Measurements from ENCODE around the gene CDK5RAP3. TPM values are rescaled to one million over a fixed set of nuclear protein-coding genes. Genes with fewer than 3 reads are reported as not detected.

Gene CDK5RAP3
- total and polyA plus RNA-seq, 2 of the 13 experiments (the other 11 are each of a cell fraction or from before 2014, with no cell fraction given) = 128 to 154 TPM

- in situ Hi-C loops (cut with HindIII; ENCODE audit: extremely low pct_ligation_motif_present, low pct_unique_long_range_greater_than_20kb) = no loop called here
- no peak overlapping the region for H3K9ac ChIP-seq (ENCODE audit: insufficient read depth, low read depth, low read length)
- POLR2A ChIA-PET = no interaction called here
- CTCF ChIA-PET (ENCODE audit: low intra/inter-chr PET ratio, low total read pairs) = interaction anchor here (1.7 kb wide), 1 partner anchor 63 kb away, joined by 4 read pairs; no protein-coding TSS in a partner anchor
- TF ChIP-seq KMT2B (CRISPR knock-in tag; IDR thresholded peaks at IDR 0.05) (no peak), TAF1 (CRISPR knock-in tag; IDR thresholded peaks at IDR 0.05) (no peak), NFATC3 (CRISPR knock-in tag; IDR thresholded peaks at IDR 0.05) (no peak), ZBTB38 (CRISPR knock-in tag; IDR thresholded peaks at IDR 0.05) (no peak), THRA (CRISPR knock-in tag; IDR thresholded peaks at IDR 0.05; ENCODE audit: borderline replicate concordance) (no peak), HMGA1 (CRISPR knock-in tag; conservative IDR thresholded peaks at IDR 0.05) (no peak), ZNF383 (CRISPR knock-in tag; IDR thresholded peaks at IDR 0.05; ENCODE audit: borderline replicate concordance) (no peak), HIVEP1 (CRISPR knock-in tag; IDR thresholded peaks at IDR 0.05) (no peak), SP140L (CRISPR knock-in tag; IDR thresholded peaks at IDR 0.05; ENCODE audit: borderline replicate concordance) (no peak), ZNF251 (CRISPR knock-in tag; IDR thresholded peaks at IDR 0.05) (no peak), WIZ (CRISPR knock-in tag; IDR thresholded peaks at IDR 0.05) (no peak), RFX5 (IDR thresholded peaks at IDR 0.05; ENCODE audit: low read depth, low read length) (no peak), ARID2 (CRISPR knock-in tag; IDR thresholded peaks at IDR 0.05; ENCODE audit: borderline replicate concordance) (no peak)
- TF ChIP-seq, protein P1, sequence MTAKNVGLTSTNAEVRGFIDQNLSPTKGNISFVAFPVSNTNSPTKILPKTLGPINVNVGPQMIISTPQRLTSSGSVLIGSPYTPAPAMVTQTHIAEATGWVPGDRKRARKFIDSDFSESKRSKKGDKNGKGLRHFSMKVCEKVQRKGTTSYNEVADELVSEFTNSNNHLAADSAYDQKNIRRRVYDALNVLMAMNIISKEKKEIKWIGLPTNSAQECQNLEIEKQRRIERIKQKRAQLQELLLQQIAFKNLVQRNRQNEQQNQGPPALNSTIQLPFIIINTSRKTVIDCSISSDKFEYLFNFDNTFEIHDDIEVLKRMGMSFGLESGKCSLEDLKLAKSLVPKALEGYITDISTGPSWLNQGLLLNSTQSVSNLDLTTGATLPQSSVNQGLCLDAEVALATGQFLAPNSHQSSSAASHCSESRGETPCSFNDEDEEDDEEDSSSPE (CRISPR knock-in tag; IDR thresholded peaks at IDR 0.05) = no peak
- TF ChIP-seq, protein P2, sequence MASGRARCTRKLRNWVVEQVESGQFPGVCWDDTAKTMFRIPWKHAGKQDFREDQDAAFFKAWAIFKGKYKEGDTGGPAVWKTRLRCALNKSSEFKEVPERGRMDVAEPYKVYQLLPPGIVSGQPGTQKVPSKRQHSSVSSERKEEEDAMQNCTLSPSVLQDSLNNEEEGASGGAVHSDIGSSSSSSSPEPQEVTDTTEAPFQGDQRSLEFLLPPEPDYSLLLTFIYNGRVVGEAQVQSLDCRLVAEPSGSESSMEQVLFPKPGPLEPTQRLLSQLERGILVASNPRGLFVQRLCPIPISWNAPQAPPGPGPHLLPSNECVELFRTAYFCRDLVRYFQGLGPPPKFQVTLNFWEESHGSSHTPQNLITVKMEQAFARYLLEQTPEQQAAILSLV (CRISPR knock-in tag; IDR thresholded peaks at IDR 0.05; ENCODE audit: borderline replicate concordance) = no peak
- TF ChIP-seq, protein P3, sequence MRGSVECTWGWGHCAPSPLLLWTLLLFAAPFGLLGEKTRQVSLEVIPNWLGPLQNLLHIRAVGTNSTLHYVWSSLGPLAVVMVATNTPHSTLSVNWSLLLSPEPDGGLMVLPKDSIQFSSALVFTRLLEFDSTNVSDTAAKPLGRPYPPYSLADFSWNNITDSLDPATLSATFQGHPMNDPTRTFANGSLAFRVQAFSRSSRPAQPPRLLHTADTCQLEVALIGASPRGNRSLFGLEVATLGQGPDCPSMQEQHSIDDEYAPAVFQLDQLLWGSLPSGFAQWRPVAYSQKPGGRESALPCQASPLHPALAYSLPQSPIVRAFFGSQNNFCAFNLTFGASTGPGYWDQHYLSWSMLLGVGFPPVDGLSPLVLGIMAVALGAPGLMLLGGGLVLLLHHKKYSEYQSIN (CRISPR knock-in tag; IDR thresholded peaks at IDR 0.05; ENCODE audit: borderline replicate concordance) = no peak
- H3K36me3 ChIP-seq (replicated peaks in 1 of 2; ENCODE audit: control insufficient read depth in 1 of 2, insufficient read depth in 2 of 2, low read length in 2 of 2) = no peaks in the 10 kb centered on the region
- H3K9me3 ChIP-seq (ENCODE audit: low read length) = no peaks in the 10 kb centered on the region
- DNase-seq (ENCODE audit: low spot score) (no peak), FAIRE-seq (no peak), ATAC-seq (no peak; the same call in 2 of the 3 replicates)
- no peak overlapping the region for H3K4me3 ChIP-seq (replicated peaks in 1 of 3; ENCODE audit: insufficient read depth in 1 of 3, low read depth in 2 of 3, low read length in 3 of 3)
- intact Hi-C loops (cut with micrococcal nuclease; ENCODE audit: unreplicated experiment) = no loop called here
- no TSS peak for BruUV-seq (replicated peaks)
- no peak overlapping the region for H3K4me2 ChIP-seq (ENCODE audit: low read depth, low read length)
- peaks cover 10 to 49% of the 10 kb centered on the region in 2 experiments; a peak in 4 of 5 replicates for H3K27me3 ChIP-seq (ENCODE audit: control insufficient read depth in 1 of 2, insufficient read depth in 2 of 2, low read length in 2 of 2)
- peaks cover 23% of the 10 kb centered on the region for H3K4me1 ChIP-seq (ENCODE audit: insufficient read depth, low read length)
- no peaks in the 10 kb centered on the region; the same call in 1 of the 2 replicates for H4K20me1 ChIP-seq (ENCODE audit: insufficient read depth, low read length)
- H3K79me2 ChIP-seq (ENCODE audit: insufficient read depth, low read length) = no peaks in the 10 kb centered on the region
- H3K27ac ChIP-seq (ENCODE audit: extremely low read length, insufficient read depth, low read length) = no peak overlapping the region
- H2AFZ ChIP-seq (ENCODE audit: low read length) = no peak overlapping the region
- WGBS (ENCODE audit: low lambda C conversion rate) = 44% methylated on average over 4 of the region's 5 CpGs
Observed at GRCh38 chr17:48012654-48013053, 41.7 kb downstream of the CDK5RAP3 start.
